ENCODE data around the gene ITGA11.
A peak's percentile ranks its signal among the peaks of the same experiment; 100 is the strongest.

DNA sequence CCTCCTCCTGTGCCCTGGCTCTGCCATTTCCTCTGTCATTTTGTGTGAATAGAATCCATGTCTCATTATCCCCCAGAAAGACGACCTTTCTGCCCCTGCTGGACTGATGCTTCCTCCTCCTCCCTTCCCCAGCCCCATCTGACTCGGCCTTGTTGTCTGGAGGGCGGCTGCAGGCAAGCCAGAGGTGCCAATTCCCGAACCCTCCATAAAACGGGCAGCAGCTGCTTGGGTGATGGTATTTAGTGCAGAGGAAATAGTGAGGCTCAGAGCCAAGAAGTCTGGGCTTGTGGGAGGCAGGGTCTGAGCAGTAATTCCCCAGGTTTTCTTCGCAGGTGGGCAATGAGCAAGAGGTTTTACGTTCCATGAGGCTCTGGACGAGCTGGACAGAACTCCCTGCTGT lies 71.2 kb downstream of the ITGA11 start:
- no peak for TF ChIP-seq POLR2A (IDR thresholded peaks at IDR 0.05)
- TF ChIP-seq, protein P1, sequence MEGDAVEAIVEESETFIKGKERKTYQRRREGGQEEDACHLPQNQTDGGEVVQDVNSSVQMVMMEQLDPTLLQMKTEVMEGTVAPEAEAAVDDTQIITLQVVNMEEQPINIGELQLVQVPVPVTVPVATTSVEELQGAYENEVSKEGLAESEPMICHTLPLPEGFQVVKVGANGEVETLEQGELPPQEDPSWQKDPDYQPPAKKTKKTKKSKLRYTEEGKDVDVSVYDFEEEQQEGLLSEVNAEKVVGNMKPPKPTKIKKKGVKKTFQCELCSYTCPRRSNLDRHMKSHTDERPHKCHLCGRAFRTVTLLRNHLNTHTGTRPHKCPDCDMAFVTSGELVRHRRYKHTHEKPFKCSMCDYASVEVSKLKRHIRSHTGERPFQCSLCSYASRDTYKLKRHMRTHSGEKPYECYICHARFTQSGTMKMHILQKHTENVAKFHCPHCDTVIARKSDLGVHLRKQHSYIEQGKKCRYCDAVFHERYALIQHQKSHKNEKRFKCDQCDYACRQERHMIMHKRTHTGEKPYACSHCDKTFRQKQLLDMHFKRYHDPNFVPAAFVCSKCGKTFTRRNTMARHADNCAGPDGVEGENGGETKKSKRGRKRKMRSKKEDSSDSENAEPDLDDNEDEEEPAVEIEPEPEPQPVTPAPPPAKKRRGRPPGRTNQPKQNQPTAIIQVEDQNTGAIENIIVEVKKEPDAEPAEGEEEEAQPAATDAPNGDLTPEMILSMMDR (IDR thresholded peaks at IDR 0.05 in 8 of 11, conservative IDR thresholded peaks at IDR 0.05 in 3 of 11) = no peak
- peak in 1 of 3 donors; percentile 18 for TF ChIP-seq POLR2AphosphoS5 (IDR thresholded peaks at IDR 0.05)

All from spleen (tissue), 7 donors.